Subcutaneous abdominal adipose tissue (tissue), 5 donors: ENCODE measurements around the gene IL31.

Source experiments
- H3K27ac ChIP-seq: one replicate; pipeline ENCODE4 v1.7.0; 2013; ENCODE audit warnings: low read depth, mild to moderate bottlenecking, inconsistent platforms, low read length, moderate library complexity
- H3K27me3 ChIP-seq, 5 donors: one replicate each; pipeline ENCODE4 v1.7.0; 2013; ENCODE audit warnings: low read length in 5 of 5, inconsistent platforms in 1 of 5; ENCODE audit not compliant: control insufficient read depth in 5 of 5, insufficient read depth in 4 of 5
- H3K36me3 ChIP-seq, 5 donors: one replicate each; pipeline ENCODE4 v1.7.0; 2013; ENCODE audit warnings: low read length in 5 of 5; ENCODE audit not compliant: control insufficient read depth in 5 of 5, insufficient read depth in 5 of 5
- H3K4me1 ChIP-seq, 5 donors: one replicate each; pipeline ENCODE4 v1.7.0; 2013; ENCODE audit warnings: low read length in 5 of 5, mild to moderate bottlenecking in 3 of 5, moderate library complexity in 1 of 5; ENCODE audit not compliant: control insufficient read depth in 5 of 5, insufficient read depth in 5 of 5
- H3K4me3 ChIP-seq, 5 donors: one replicate each; pipeline ENCODE4 v1.7.0; 2013; ENCODE audit warnings: low read length in 5 of 5, low read depth in 1 of 5
- H3K9ac ChIP-seq, 5 donors: one replicate each; pipeline ENCODE4 v1.7.0; 2013; ENCODE audit warnings: low read length in 5 of 5, mild to moderate bottlenecking in 4 of 5, moderate library complexity in 3 of 5
- H3K9me3 ChIP-seq, 5 donors: one replicate each; pipeline ENCODE4 v1.7.0; 2013; ENCODE audit warnings: low read length in 5 of 5; ENCODE audit not compliant: control insufficient read depth in 5 of 5
- donor health status: healthy.
- donor health status: healthy.
- donor health status: healthy.
- donor health status: healthy.
- donor health status: healthy.

The IL31 gene

GRCh38 chr12:122137681-122138080 lies 36.3 kb downstream of the IL31 start:
- no peaks in the 10 kb centered on the region for H3K4me1 ChIP-seq
- H3K36me3 ChIP-seq, result peaks cover 0 to 87% (median 71%) of the 10 kb centered on the region in 5 donors

GRCh38 chr12:122137229-122137628 lies 36.8 kb downstream of the IL31 start:
- H3K27ac ChIP-seq, result no peak overlapping the region
- H3K4me3 ChIP-seq, result no peak overlapping the region
- H3K27me3 ChIP-seq, result no peaks in the 10 kb centered on the region
- peaks cover 0 to 87% (median 71%) of the 10 kb centered on the region in 5 donors for H3K36me3 ChIP-seq
- H3K9ac ChIP-seq, result no peak overlapping the region
- no peaks in the 10 kb centered on the region for H3K4me1 ChIP-seq
- no peaks in the 10 kb centered on the region for H3K9me3 ChIP-seq

More at GRCh38 chr12:122137681-122138080, 36.3 kb downstream of the IL31 start:
- Histone ChIP-seq H3K9ac (no peak overlapping the region), H3K4me3 (no peak overlapping the region), H3K27ac (no peak overlapping the region), H3K9me3 (no peaks in the 10 kb centered on the region), H3K27me3 (no peaks in the 10 kb centered on the region)

- Histone ChIP-seq H3K9ac (no peak overlapping the region), H3K9me3 (no peaks in the 10 kb centered on the region), H3K4me1 (no peaks in the 10 kb centered on the region), H3K27me3 (no peaks in the 10 kb centered on the region), H3K36me3 (peaks cover 0 to 86% (median 67%) of the 10 kb centered on the region in 5 donors), H3K27ac (no peak overlapping the region), H3K4me3 (no peak overlapping the region)
These were observed 38.5 kb downstream of the IL31 start for GRCh38 chr12:122135437-122136031.

- H3K27me3 ChIP-seq, result no peaks in the 10 kb centered on the region
- H3K27ac ChIP-seq, result no peak overlapping the region
- no peak overlapping the region for H3K4me3 ChIP-seq
- no peaks in the 10 kb centered on the region for H3K9me3 ChIP-seq
- H3K36me3 ChIP-seq, result peaks cover 0 to 89% (median 72%) of the 10 kb centered on the region in 5 donors
- H3K9ac ChIP-seq, result no peak overlapping the region
- no peaks in the 10 kb centered on the region for H3K4me1 ChIP-seq
These were observed 40.6 kb downstream of the IL31 start for GRCh38 chr12:122133192-122133950.

GRCh38 chr12:122130150-122130549 lies 43.9 kb downstream of the IL31 start:
- Histone ChIP-seq H3K9me3 (no peaks in the 10 kb centered on the region), H3K27me3 (no peaks in the 10 kb centered on the region), H3K4me3 (no peak overlapping the region), H3K36me3 (peaks cover 3 to 73% (median 68%) of the 10 kb centered on the region in 5 donors), H3K4me1 (peaks cover 0 to 21% (median 18%) of the 10 kb centered on the region in 5 donors), H3K27ac (no peak overlapping the region), H3K9ac (no peak overlapping the region)

- H3K36me3 ChIP-seq, result peaks cover 3 to 69% (median 64%) of the 10 kb centered on the region in 5 donors
- H3K27ac ChIP-seq, result no peak overlapping the region
- no peaks in the 10 kb centered on the region for H3K9me3 ChIP-seq
- no peak overlapping the region for H3K4me3 ChIP-seq
- H3K27me3 ChIP-seq, result no peaks in the 10 kb centered on the region
- H3K9ac ChIP-seq, result no peak overlapping the region
- peaks cover 0 to 21% (median 18%) of the 10 kb centered on the region in 5 donors for H3K4me1 ChIP-seq
These were observed 44.9 kb downstream of the IL31 start for GRCh38 chr12:122129131-122129530.

- Histone ChIP-seq H3K4me3 (no peak overlapping the region), H3K27ac (no peak overlapping the region), H3K36me3 (peaks cover 3 to 63% (median 61%) of the 10 kb centered on the region in 5 donors), H3K4me1 (peaks cover 0 to 24% (median 19%) of the 10 kb centered on the region in 5 donors), H3K9me3 (no peaks in the 10 kb centered on the region), H3K9ac (no peak overlapping the region), H3K27me3 (no peaks in the 10 kb centered on the region)
These were observed 45.5 kb downstream of the IL31 start for GRCh38 chr12:122128481-122128880.

GRCh38 chr12:122127839-122128238 lies 46.2 kb downstream of the IL31 start:
- Histone ChIP-seq H3K4me1 (peaks cover 2 to 30% (median 23%) of the 10 kb centered on the region in 5 donors), H3K9ac (no peak overlapping the region), H3K9me3 (no peaks in the 10 kb centered on the region), H3K27ac (no peak overlapping the region), H3K36me3 (peaks cover 3 to 56% (median 54%) of the 10 kb centered on the region in 5 donors), H3K4me3 (no peak overlapping the region), H3K27me3 (no peaks in the 10 kb centered on the region)

- H3K36me3 ChIP-seq, result peaks cover 3 to 48% (median 46%) of the 10 kb centered on the region in 5 donors
- no peaks in the 10 kb centered on the region for H3K9me3 ChIP-seq
- H3K27ac ChIP-seq, result no peak overlapping the region
- no peak overlapping the region for H3K4me3 ChIP-seq
- H3K27me3 ChIP-seq, result no peaks in the 10 kb centered on the region
- H3K4me1 ChIP-seq, result peaks cover 2 to 34% (median 23%) of the 10 kb centered on the region in 5 donors
- H3K9ac ChIP-seq, result peak overlapping the region in 1 of 5 donors; percentile 44
These were observed 47.1 kb downstream of the IL31 start for GRCh38 chr12:122126713-122127597.
